ENCODE results near the gene CD24.

DNA sequence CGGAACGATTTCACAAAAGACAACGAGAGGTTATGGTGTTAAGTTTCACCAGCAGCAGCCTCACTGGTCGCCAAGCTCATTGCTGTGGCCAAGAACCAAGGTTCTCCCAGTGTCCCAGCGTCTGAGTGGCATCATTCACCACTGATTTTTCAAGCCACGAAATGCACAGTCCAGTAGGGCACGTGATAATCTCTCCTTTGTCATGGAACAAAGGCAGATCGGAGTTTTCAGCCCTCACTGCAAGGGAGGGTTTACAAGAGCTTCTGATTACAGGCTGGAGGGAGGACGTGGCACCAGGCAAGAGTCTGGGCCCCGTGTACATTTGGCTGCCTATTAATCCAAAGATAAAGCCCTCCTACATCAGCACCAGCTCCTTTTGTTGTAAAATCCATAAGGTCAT, 2.0 kb downstream of the CD24 start:
- TF ChIP-seq, protein P1, sequence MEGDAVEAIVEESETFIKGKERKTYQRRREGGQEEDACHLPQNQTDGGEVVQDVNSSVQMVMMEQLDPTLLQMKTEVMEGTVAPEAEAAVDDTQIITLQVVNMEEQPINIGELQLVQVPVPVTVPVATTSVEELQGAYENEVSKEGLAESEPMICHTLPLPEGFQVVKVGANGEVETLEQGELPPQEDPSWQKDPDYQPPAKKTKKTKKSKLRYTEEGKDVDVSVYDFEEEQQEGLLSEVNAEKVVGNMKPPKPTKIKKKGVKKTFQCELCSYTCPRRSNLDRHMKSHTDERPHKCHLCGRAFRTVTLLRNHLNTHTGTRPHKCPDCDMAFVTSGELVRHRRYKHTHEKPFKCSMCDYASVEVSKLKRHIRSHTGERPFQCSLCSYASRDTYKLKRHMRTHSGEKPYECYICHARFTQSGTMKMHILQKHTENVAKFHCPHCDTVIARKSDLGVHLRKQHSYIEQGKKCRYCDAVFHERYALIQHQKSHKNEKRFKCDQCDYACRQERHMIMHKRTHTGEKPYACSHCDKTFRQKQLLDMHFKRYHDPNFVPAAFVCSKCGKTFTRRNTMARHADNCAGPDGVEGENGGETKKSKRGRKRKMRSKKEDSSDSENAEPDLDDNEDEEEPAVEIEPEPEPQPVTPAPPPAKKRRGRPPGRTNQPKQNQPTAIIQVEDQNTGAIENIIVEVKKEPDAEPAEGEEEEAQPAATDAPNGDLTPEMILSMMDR (IDR thresholded peaks at IDR 0.05), result no peak
- no peak for TF ChIP-seq POLR2A (IDR thresholded peaks at IDR 0.05)

Measured in esophagus squamous epithelium (tissue), 4 donors.